ENCODE results near the gene PAPLN.

PAPLN gene

GRCh38 chr14:73234586-73235394 is 2.5 kb upstream of the PAPLN start:
- Histone ChIP-seq H3K9ac (ENCODE audit: insufficient read length) (peak overlapping the region; percentile 34), H3K4me3 (peak overlapping the region; percentile 42), H3K27ac (no peak overlapping the region), H3K36me3 (ENCODE audit: insufficient read depth, low read length) (no peaks in the 10 kb centered on the region), H3K9me3 (ENCODE audit: low read depth, low read length) (no peaks in the 10 kb centered on the region)
- TF ChIP-seq POLR2AphosphoS5 (IDR thresholded peaks at IDR 0.05; ENCODE audit: borderline replicate concordance, low read depth, low read length), result no peak
- no peak for TF ChIP-seq EZH2 (IDR thresholded peaks at IDR 0.05)
- TF ChIP-seq FOXP2 (optimal IDR thresholded peaks at IDR 0.05; ENCODE audit: control extremely low read depth, extremely low read length, insufficient read depth), result no peak
- no peak for DNase-seq (ENCODE audit: low read depth, low spot score)

- Histone ChIP-seq H3K9me3 (ENCODE audit: low read depth, low read length) (no peaks in the 10 kb centered on the region), H3K36me3 (ENCODE audit: insufficient read depth, low read length) (no peaks in the 10 kb centered on the region), H3K9ac (ENCODE audit: insufficient read length) (peak overlapping the region; percentile 34), H3K4me3 (peak overlapping the region; percentile 42), H3K27ac (no peak overlapping the region)
- DNase-seq (ENCODE audit: low read depth, low spot score), result no peak
- TF ChIP-seq FOXP2 (optimal IDR thresholded peaks at IDR 0.05; ENCODE audit: control extremely low read depth, extremely low read length, insufficient read depth), result no peak
- no peak for TF ChIP-seq POLR2AphosphoS5 (IDR thresholded peaks at IDR 0.05; ENCODE audit: borderline replicate concordance, low read depth, low read length)
- no peak for TF ChIP-seq EZH2 (IDR thresholded peaks at IDR 0.05)
Observed at GRCh38 chr14:73235531-73236155, 1.7 kb upstream of the PAPLN start.

- TF ChIP-seq EZH2 (IDR thresholded peaks at IDR 0.05), result no peak
- TF ChIP-seq POLR2AphosphoS5 (IDR thresholded peaks at IDR 0.05; ENCODE audit: borderline replicate concordance, low read depth, low read length), result no peak
- no peak for TF ChIP-seq FOXP2 (optimal IDR thresholded peaks at IDR 0.05; ENCODE audit: control extremely low read depth, extremely low read length, insufficient read depth)
- no peak overlapping the region for H3K9ac ChIP-seq (ENCODE audit: insufficient read length)
- H3K9me3 ChIP-seq (ENCODE audit: low read depth, low read length), result no peaks in the 10 kb centered on the region
- no peak for DNase-seq (ENCODE audit: low read depth, low spot score)
- no peaks in the 10 kb centered on the region for H3K36me3 ChIP-seq (ENCODE audit: insufficient read depth, low read length)
- no peak overlapping the region for H3K27ac ChIP-seq
- H3K4me3 ChIP-seq, result no peak overlapping the region
Observed at GRCh38 chr14:73236157-73236556, 1.1 kb upstream of the PAPLN start.

GRCh38 chr14:73236752-73237218 is 521 bp upstream of the PAPLN start:
- TF ChIP-seq FOXP2 (optimal IDR thresholded peaks at IDR 0.05; ENCODE audit: control extremely low read depth, extremely low read length, insufficient read depth) (no peak), POLR2AphosphoS5 (IDR thresholded peaks at IDR 0.05; ENCODE audit: borderline replicate concordance, low read depth, low read length) (no peak), EZH2 (IDR thresholded peaks at IDR 0.05) (no peak)
- Histone ChIP-seq H3K36me3 (ENCODE audit: insufficient read depth, low read length) (no peaks in the 10 kb centered on the region), H3K9me3 (ENCODE audit: low read depth, low read length) (no peaks in the 10 kb centered on the region), H3K4me3 (no peak overlapping the region), H3K27ac (no peak overlapping the region), H3K9ac (ENCODE audit: insufficient read length) (no peak overlapping the region)
- no peak for DNase-seq (ENCODE audit: low read depth, low spot score)

- Histone ChIP-seq H3K9ac (ENCODE audit: insufficient read length) (no peak overlapping the region), H3K27ac (peak overlapping the region; percentile 80), H3K9me3 (ENCODE audit: low read depth, low read length) (no peaks in the 10 kb centered on the region), H3K4me3 (no peak overlapping the region), H3K36me3 (ENCODE audit: insufficient read depth, low read length) (no peaks in the 10 kb centered on the region)
- TF ChIP-seq FOXP2 (optimal IDR thresholded peaks at IDR 0.05; ENCODE audit: control extremely low read depth, extremely low read length, insufficient read depth) (no peak), POLR2AphosphoS5 (IDR thresholded peaks at IDR 0.05; ENCODE audit: borderline replicate concordance, low read depth, low read length) (no peak), EZH2 (IDR thresholded peaks at IDR 0.05) (no peak)
- DNase-seq (ENCODE audit: low read depth, low spot score), result no peak
Observed at GRCh38 chr14:73237786-73238423, 599 bp downstream of the PAPLN start.

GRCh38 chr14:73238424-73238852 is 1.1 kb downstream of the PAPLN start:
- no peak for DNase-seq (ENCODE audit: low read depth, low spot score)

GRCh38 chr14:73238941-73239340 is 1.6 kb downstream of the PAPLN start:
- H3K9ac ChIP-seq (ENCODE audit: insufficient read length), result peak overlapping the region; percentile 59
- peak overlapping the region; percentile 45; the same call in 1 of the 2 replicates for H3K4me3 ChIP-seq
- no peaks in the 10 kb centered on the region for H3K36me3 ChIP-seq (ENCODE audit: insufficient read depth, low read length)
- no peak for TF ChIP-seq POLR2AphosphoS5 (IDR thresholded peaks at IDR 0.05; ENCODE audit: borderline replicate concordance, low read depth, low read length)
- TF ChIP-seq FOXP2 (optimal IDR thresholded peaks at IDR 0.05; ENCODE audit: control extremely low read depth, extremely low read length, insufficient read depth), result no peak
- no peak for TF ChIP-seq EZH2 (IDR thresholded peaks at IDR 0.05)
- H3K9me3 ChIP-seq (ENCODE audit: low read depth, low read length), result no peaks in the 10 kb centered on the region
- peak overlapping the region; percentile 80 for H3K27ac ChIP-seq
- DNase-seq (ENCODE audit: low read depth, low spot score), result no peak

More at GRCh38 chr14:73238424-73238852, 1.1 kb downstream of the PAPLN start:
- Histone ChIP-seq H3K9me3 (ENCODE audit: low read depth, low read length) (no peaks in the 10 kb centered on the region), H3K4me3 (no peak overlapping the region), H3K36me3 (ENCODE audit: insufficient read depth, low read length) (no peaks in the 10 kb centered on the region), H3K9ac (ENCODE audit: insufficient read length) (no peak overlapping the region), H3K27ac (peak overlapping the region; percentile 80)
- TF ChIP-seq POLR2AphosphoS5 (IDR thresholded peaks at IDR 0.05; ENCODE audit: borderline replicate concordance, low read depth, low read length) (no peak), EZH2 (IDR thresholded peaks at IDR 0.05) (no peak), FOXP2 (optimal IDR thresholded peaks at IDR 0.05; ENCODE audit: control extremely low read depth, extremely low read length, insufficient read depth) (no peak)

Data from SK-N-MC (cell line).